Testis (tissue), 2 donors: Measurements from ENCODE around the gene FASTKD3.

ENCODE experiments used
- CTCF ChIP-seq, 3 experiments: fragments of 450-650 bp in 2 of 3; fragments of 200-600 bp in 1 of 3; sonication (generic) in 1 of 3; IDR thresholded peaks; one replicate each; pipeline ENCODE4 v1.5.1; 2016 to 2019; ENCODE audit warnings: antibody characterized with exemption in 3 of 3, mild to moderate bottlenecking in 2 of 3, moderate library complexity in 1 of 3
- POLR2A ChIP-seq: fragments of 450-650 bp; IDR thresholded peaks from one replicate; pipeline ENCODE4 v1.6.1; 2017; ENCODE audit warnings: antibody characterized with exemption, mild to moderate bottlenecking, moderate library complexity

- TF ChIP-seq CTCF (IDR thresholded peaks at IDR 0.05) (no peak), POLR2A (no peak)
Measured at GRCh38 chr5:7813007-7813406, 55.8 kb downstream of the FASTKD3 start.
